Activated CD8-positive, alpha-beta memory T cell treated with anti-CD3 and anti-CD28 coated beads, Interleukin-2, amount 50 U/mL, for 24 hours (primary cell): ENCODE measurements around the gene SYNPO2.

ENCODE experiments used
- DNase-seq: peaks from one replicate; pipeline ENCODE4 v3.0.0-alpha.2; 2020; ENCODE audit errors: extremely low read depth

The SYNPO2 gene, protein sequence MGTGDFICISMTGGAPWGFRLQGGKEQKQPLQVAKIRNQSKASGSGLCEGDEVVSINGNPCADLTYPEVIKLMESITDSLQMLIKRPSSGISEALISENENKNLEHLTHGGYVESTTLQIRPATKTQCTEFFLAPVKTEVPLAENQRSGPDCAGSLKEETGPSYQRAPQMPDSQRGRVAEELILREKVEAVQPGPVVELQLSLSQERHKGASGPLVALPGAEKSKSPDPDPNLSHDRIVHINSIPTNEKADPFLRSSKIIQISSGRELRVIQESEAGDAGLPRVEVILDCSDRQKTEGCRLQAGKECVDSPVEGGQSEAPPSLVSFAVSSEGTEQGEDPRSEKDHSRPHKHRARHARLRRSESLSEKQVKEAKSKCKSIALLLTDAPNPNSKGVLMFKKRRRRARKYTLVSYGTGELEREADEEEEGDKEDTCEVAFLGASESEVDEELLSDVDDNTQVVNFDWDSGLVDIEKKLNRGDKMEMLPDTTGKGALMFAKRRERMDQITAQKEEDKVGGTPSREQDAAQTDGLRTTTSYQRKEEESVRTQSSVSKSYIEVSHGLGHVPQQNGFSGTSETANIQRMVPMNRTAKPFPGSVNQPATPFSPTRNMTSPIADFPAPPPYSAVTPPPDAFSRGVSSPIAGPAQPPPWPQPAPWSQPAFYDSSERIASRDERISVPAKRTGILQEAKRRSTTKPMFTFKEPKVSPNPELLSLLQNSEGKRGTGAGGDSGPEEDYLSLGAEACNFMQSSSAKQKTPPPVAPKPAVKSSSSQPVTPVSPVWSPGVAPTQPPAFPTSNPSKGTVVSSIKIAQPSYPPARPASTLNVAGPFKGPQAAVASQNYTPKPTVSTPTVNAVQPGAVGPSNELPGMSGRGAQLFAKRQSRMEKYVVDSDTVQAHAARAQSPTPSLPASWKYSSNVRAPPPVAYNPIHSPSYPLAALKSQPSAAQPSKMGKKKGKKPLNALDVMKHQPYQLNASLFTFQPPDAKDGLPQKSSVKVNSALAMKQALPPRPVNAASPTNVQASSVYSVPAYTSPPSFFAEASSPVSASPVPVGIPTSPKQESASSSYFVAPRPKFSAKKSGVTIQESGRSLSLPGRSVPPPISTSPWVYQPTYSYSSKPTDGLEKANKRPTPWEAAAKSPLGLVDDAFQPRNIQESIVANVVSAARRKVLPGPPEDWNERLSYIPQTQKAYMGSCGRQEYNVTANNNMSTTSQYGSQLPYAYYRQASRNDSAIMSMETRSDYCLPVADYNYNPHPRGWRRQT

DNA sequence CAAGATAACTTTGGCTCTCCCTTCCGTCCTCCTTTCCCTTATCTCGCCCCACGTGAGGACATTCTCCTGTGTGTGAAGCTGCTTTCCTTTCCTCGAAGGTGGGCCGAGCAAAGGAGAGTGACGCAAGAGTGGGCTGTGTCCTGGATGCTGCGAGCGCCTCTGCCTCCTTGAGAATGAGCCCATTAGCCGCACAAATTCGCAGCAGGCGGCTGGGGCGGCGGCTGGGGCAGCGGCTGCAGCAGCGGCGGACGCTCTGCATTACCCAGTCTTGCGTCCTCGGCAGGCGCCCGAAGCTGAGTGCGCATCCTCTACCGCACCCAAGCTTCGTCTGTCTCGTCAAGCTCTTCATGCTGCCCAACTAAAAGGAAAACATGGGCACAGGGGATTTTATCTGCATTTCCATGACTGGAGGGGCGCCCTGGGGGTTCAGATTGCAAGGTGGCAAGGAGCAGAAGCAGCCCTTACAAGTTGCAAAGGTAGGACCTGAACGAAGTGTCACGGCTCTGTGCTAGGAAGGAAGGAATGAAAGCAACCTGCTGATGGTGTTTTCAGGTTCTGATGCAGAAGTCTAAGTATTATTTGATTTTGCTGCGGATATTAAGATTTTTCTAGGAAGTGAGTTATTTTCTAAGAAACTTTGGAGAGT lies at the start of gene SYNPO2:
Gene SYNPO2 (plus strand): TSS at position 189 of the 646 bp plus-strand sequence. CDS start 183 bp downstream, at position 372.
- no peak for DNase-seq

DNA sequence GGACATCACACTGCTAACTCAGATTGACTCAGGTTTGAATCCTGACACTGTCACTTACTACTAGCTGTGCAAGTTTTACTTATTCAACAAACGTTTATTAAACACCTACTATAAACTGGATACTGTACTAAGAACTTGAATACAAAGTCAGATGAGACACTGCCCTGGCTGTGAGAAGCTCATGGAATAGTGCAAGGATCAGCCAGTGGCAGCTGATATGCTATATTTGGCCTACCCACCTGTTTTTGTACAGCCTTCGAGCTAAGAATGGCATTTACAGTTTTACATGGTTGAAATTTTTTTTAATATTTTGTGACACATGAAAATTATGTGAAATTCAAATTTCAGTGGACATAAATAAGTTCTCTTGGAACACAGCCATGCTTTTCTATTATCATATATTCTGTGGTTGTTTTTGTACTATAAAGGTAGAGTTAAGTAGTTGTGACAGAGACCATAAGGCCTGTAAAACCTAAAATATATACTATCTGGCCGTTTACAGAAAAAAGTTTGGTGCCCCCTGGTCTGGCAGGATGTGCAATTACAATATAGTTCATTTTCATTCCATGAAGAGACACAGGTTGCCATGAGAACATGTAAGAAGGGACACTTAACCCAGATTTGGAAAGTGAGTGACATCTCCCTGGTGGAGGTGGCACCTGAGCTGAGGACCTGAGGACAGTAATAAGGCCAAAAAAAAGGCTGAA lies 49.3 kb upstream of the SYNPO2 start:
- no peak for DNase-seq

DNA sequence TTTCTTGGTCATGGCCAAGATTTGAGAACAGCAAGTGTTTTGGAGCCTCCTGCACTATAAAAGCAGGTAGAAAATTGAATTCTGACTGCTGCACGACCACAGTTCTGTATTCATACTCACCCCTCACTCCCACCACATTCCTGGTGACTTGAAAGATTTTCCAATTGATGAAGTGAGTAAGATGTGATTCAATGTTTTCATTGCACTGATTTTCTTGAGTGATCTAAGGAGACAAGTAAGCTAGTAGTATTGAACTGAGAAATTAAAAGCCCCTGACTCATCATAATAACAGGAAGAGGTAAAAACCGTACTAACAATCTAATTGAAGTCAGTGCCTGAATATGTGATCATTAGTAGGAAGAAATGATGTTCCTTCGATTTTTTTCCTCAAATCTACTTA lies 46.6 kb upstream of the SYNPO2 start:
- no peak for DNase-seq

DNA sequence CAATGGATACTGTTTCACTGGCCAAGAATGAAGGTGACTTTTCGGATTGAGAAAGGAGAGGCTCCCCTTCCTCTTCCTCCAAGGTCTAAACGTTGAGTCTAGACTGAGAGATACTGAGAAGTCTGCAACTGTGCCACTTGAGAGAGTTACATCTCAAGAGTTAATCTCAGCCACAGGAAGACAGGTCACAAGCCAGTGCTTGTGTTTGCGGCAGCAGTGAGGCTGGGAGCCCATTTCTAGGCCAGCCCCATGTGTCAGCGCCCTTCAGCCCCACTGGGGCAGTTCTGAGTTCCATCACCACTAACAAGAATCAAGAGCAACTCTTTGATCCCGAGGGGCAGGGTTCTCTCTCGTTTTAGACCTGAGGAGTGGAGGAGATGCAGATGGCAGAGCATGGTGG lies 45.4 kb upstream of the SYNPO2 start:
- DNase-seq: no peak

DNA sequence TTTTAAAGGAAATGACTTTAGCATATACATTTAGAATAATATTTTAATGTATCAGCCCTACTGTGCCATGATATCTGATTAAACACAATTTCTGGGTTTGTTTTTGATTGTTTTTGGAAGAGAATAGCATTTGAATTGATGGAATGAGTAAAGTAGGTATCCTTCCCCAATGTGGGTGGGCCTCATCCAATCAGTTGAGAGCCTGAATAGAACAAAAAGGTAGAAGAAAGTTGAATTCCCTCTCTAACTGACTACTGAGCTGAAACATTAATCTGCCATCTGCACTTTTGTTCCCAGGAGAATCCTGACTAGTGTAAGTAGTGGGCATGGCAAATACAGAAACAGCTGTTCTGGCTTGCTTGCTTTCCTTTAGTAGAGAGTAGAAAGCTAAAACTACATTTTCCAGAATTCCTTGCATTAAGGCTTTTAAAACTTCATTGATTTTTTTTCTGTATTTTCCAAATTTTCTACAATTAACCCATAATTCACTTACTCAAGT lies 43.1 kb upstream of the SYNPO2 start:
- no peak for DNase-seq

DNA sequence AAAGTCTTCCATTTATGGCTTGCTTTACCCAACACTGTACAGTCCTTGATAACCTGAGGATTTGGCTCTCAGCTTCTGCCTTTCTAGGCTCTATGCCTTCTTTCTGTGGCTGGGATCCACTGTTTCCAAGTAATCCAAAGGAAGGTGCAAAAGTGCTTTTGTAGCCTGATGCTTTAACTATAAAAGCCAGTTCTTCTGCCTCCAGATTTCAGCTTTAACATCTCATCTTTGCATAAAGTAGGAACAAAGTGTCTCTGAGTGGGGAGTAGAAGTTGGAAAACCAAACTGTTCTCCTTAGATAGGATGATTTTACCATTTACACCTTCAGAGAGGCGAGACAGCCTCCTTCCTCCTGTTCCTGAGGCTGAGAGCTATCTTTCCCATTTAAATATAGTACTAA lies 41.7 kb upstream of the SYNPO2 start:
- no peak for DNase-seq

DNA sequence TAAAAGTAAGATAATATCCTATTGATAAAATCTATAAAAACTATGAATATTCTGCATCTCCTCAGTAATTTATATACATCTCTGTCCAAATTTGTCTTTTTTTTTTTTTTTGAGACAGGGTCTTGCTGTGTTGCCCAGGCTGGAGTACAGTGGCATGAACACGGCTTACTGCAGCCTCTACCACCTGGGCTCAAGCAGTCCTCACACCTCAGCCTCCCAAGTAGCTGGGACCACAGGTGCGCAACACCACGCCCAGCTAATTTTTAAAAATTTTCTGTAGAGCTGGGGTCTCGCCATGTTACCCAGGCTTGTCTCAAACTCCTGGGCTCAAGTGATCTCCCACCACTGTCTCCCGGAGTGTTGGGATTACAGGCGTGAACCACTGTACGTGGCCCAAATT lies 40.4 kb upstream of the SYNPO2 start:
- DNase-seq: no peak

DNA sequence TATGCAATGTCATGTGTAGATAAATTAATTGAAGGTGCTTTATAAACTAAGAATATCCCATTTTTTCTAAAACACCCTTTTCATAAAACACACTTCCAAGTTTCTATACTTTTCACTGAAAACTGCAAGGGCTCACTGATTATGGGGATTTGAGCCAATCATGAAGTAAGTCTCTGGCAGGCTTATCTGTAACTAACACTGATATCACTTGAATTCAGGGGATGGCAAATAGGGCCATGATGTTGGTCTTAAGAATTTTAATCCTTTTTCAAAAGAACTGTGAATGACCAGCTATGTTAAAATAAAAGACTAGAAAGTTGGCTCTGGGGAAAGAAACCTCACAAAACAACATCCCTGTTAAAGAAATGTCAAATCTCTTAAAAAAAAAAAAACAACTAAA lies 39.8 kb upstream of the SYNPO2 start:
- DNase-seq: no peak

DNA sequence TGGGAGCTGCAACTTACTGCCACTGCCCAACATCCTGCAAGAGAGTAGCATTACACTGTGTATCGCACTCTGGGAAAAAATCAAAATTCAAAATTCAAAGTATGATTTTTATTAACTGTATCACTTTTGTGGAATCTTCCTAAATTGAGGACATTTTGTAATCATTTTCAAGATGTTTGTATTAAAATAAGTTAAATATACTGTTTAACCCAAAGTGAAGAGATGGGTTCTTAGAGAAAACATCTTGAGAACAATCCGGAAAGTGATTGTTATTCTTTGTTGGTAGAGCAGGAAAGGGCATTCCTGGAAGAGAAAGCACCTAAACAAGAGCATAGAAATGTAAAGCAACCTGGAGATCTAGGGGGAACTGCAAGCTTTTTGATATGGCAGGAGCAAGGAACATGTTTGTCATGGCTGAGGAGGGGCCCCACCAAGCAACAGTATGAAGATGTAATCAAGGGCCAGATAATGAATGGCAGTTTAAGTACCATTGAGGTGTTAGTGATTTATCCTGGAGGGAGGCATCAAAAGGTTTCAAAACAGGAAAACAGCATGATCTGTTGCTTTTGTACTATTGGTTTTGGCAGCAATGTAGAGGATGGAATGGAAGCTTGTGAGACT lies 38.7 kb upstream of the SYNPO2 start:
- DNase-seq: no peak

DNA sequence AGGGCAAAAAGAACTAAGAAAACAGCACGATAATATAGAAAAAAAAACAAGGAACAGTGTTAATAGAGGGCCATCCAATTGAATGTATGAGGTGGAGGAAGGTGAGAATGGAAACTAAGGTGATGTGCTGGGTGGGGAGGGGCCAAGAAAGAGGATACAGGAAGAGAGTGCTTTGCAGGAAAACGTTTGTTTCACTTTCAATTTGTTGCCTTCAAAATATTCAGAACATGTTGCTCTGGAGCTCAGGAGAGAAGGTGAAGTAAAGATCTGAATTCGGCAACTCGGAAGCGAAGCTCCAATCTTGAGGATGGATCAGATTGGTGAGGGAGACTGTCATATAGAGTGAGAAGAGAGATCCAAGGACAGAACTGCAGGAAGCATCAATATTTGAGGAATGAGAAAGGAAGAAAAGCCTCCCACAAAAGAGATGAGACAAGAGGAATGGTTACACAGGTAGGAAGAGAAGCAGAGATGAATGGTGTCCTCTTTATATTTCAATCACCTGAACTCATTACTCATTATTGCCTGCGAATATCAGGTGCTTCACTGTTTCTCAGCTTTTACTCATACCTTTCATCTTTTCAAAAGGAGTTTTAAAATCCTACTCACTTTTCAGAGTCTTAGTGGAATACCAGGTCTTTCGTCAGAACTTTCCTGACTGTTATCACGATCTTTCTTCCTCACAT lies 38.0 kb upstream of the SYNPO2 start:
- no peak for DNase-seq

DNA sequence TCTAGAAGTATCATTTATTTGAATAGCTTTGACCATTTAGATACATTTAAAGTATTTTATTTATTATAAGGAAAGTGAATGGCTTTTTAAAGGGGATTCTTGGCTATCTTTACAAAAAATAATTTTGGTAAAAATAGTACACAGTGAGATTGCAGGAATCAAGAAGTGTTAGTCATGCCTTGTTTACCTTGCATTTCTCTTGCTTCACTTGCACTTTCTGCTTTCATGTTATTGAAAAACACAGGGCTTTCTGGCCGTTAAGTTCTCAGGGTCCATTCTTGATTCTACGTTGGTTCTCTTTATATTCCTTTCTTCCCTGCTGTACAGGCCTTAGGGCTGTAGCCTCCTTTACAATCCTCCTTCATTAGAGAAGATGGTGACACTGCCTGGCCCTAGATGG lies 30.9 kb upstream of the SYNPO2 start:
- DNase-seq: no peak

DNA sequence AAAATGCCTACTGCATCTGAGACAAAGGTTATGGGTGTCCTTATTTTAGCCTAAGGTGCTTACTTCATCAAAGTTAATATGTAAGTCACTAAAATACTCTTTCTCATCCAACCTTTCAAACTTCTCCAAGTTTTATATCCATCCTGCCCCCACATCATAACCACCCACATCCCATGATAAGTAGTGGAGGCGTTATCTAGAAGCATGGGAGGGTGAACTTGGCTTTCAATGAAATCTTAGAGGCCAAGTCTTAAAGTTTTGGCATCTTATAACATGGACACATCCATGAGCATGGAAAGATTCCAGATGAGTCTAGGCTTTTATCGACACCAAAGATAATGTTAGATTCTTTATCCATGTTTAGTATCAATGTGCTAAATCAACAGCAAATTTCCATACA lies 29.9 kb upstream of the SYNPO2 start:
- no peak for DNase-seq

DNA sequence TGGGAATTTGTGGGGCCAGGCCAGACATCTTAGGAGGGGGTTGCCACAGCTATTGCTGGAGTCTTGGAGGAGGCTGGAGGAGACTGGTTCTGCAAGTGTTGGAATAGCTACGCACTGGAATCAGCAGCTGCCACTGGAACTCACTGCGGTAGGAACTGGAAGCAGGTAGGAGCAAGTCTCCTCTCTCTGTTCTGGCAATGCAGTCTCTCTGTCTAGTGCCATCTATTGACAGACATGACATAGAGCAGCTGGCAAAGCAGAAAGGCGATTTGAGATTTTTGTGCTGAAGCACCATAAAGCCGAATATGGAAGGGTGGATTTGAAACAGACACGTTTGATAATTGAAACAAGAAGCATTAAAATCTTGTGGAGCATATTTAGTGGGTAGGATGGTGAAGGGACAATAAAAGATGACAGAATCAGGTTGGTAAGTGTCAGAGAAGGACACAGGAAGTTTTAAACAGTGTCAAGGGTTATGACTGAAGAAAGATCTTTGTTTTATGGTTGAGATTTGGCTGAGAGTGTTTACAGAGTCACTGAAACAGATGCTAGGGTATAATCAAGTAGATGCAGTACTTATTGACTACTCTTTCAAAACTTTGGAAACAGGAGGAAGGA lies 23.5 kb upstream of the SYNPO2 start:
- DNase-seq: no peak

DNA sequence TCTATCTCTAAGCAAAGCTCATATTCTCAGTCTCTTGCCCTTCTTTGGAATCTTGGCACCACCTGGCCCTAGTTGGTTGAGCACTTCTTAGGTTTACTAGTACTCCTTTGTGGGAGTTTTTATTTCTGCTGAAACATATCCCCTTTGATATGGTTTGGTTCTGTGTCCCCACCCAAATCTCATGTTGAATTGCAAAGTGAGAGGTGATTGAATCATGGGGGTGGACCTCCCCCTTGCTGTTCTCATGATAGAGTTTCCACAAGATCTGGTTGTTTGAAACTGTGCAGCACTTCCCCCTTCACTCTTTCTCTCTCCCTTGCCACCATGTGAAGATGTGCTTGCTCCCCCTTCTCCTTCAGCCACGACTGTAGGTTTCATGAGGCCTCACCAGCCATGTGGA lies 22.2 kb upstream of the SYNPO2 start:
- no peak for DNase-seq

DNA sequence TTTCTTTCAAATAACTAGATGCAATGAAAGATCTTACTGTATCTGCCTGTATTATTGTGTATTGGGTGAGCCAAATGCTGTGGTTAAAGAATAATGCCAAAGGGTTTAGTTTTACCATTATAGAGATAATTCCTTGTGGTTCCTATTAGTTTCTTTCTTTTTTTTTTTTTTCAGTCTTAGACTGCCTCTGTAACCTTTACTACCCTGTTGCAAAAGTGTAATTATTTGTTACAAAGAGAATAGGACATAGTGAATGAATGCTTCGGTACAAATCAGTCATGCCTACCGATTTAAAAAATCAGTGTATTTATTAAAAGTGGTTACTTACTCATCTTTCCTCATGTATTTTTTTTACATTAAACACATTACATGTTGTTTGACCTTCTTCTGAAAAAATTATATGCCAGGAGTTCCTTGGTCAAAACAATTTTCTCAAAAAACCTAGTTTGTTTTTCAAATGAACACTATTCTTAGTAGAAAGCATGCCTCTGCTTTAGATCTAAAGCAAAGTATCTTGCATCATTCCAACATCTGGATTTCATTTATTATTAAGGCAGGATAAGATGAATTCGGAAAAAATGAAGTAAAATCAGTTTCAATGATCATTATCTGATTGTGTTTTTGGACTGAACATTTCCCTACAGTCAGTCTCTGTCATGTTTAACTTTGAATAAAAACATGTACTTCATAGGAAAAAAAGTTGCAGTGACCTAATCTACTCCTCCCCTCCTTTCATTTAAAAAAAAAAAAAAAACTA lies 21.2 kb upstream of the SYNPO2 start:
- no peak for DNase-seq

DNA sequence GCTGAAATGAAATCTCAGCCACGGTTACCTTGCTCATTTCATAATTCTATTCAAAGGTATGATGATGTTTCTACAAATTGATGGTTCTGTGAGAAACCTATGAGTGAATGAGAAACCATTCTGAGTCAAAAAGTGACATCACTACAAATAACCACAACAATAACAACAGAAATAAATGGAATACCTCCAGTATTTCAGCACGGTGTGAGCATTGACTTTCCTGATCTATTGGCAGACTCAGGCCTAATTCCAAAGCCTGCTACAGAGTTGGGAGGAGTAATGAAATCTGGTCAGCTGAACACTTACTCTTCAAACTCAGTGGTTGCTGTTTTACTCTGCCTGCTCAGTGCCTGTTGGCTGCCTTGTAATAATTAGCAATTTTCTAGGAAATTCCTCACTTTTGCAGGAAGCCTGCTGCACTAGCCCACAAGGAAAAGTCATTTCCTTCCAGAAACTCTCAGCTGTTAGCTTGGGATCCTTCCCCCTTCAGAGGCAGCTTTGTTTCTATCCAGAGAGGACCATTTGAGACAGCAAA lies 18.8 kb upstream of the SYNPO2 start:
- no peak for DNase-seq

DNA sequence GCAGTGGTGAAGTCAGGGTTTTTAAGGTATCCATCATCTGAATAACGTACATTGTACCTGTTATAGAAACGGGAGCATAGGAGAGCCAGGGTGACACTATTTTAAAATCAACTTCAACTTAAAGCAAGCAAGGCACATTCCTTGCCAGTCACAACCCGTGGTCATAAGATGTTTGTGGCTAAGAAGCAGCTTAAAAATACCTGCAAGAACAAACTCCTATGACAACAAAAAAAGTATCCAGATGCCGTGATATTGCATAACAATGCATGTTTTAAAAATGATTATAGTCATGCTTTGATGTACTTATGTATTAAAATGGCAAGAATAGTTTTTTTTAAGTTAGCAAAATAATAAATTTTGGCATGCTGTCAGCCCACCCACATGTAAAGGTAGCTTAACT lies 16.5 kb upstream of the SYNPO2 start:
- DNase-seq: no peak

DNA sequence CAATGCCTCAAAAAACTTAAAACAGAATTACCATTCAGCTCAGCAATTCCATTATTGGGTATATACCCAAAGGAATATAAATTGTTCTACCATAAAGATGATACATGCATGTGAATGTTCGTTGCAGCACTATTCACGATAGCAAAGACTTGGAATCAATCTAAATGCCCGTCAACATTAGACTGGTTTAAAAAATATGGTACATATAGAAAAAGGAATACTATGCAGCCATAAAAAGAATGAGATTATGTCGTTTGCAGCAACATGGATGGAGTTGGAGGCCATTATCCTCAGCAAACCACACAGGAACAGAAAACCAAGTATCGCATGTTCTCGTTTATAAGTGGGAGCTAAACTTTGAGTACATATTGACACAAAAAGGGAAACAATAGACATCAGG lies 10.9 kb upstream of the SYNPO2 start:
- no peak for DNase-seq
